Brain microvascular endothelial cell (primary cell): ENCODE measurements around the gene NGF.
A peak's percentile ranks its signal among the peaks of the same experiment; 100 is the strongest.

Experiments used
- DNase-seq: peaks from one replicate; pipeline ENCODE4 v3.0.0-alpha.2; 2020
- H3K27ac ChIP-seq: fragments of 250-450 bp; sonication (Bioruptor Pico); 2 replicates; pipeline ENCODE4 v1.5.1; 2020; ENCODE audit warnings: mild to moderate bottlenecking, moderate library complexity
- H3K27me3 ChIP-seq: fragments of 250-450 bp; sonication (Bioruptor Pico); replicated peaks from 2 replicates; pipeline ENCODE4 v1.5.1; 2020; ENCODE audit warnings: mild to moderate bottlenecking
- H3K36me3 ChIP-seq: fragments of 250-450 bp; sonication (Bioruptor Pico); replicated peaks from 2 replicates; pipeline ENCODE4 v1.5.1; 2020; ENCODE audit warnings: mild to moderate bottlenecking
- H3K4me3 ChIP-seq: 2 replicates; pipeline ENCODE4 v1.5.1; 2011; ENCODE audit warnings: low read depth, mild to moderate bottlenecking, control low read depth, low read length, moderate library complexity
- in situ Hi-C: cut with HindIII; loops from 2 replicates; pipeline ENCODE4 v1.10.0; 2017; ENCODE audit warnings: low sequenced_read_pairs, low pct_ligation_motif_present
- TF ChIP-seq, protein P1 (sequence below): IDR thresholded peaks from 2 replicates; pipeline ENCODE4 v1.5.1; 2011; ENCODE audit warnings: low read depth, mild to moderate bottlenecking, moderate library complexity, low read length, control low read depth, inconsistent platforms; ENCODE audit errors: missing control alignments

The NGF gene

DNA sequence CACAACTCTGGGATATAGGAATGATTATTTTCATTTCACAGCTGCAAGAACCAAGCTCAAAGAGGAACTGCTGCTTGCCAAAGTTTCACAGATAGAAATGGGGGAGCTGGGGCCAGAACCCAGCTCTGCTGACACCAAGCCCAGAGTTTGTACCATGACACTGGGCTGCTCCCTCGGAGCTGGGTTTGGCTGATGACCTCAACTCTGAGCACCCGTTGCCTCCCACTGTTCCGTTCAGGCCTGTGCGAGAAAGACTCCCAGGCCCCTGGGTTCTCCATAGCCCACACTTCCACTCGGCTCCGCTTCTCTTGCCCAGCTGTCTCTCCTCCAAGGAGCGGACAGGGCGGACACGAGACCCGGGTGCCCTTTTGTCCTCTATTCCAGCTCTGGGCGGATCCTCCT is 55.2 kb downstream of the NGF start:
- TF ChIP-seq, protein P1, sequence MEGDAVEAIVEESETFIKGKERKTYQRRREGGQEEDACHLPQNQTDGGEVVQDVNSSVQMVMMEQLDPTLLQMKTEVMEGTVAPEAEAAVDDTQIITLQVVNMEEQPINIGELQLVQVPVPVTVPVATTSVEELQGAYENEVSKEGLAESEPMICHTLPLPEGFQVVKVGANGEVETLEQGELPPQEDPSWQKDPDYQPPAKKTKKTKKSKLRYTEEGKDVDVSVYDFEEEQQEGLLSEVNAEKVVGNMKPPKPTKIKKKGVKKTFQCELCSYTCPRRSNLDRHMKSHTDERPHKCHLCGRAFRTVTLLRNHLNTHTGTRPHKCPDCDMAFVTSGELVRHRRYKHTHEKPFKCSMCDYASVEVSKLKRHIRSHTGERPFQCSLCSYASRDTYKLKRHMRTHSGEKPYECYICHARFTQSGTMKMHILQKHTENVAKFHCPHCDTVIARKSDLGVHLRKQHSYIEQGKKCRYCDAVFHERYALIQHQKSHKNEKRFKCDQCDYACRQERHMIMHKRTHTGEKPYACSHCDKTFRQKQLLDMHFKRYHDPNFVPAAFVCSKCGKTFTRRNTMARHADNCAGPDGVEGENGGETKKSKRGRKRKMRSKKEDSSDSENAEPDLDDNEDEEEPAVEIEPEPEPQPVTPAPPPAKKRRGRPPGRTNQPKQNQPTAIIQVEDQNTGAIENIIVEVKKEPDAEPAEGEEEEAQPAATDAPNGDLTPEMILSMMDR, result no peak
- H3K4me3 ChIP-seq, result no peak overlapping the region
- DNase-seq, result no peak
- no peaks in the 10 kb centered on the region for H3K36me3 ChIP-seq
- in situ Hi-C loops, result no loop called here
- H3K27me3 ChIP-seq, result no peaks in the 10 kb centered on the region
- no peak overlapping the region for H3K27ac ChIP-seq

DNA sequence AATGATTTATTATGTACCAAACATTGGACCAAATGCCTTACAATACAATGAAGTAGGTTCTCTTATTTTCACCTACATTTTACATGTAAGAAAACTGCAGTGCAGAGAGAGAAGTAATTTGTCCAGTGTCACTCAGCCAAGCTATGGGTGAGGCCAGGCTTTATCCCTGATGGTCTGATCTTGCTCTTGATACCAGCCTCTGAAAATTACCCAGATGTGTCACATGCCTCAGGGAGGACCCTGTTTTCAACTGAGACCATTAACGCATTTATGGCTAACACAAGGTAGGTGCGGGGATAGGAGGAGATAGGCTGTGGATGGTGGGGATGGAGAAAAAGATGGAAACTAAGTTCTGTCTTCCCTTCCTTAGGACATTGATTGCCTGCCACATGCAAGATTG is 56.9 kb downstream of the NGF start:
- TF ChIP-seq, protein P1, result no peak
- in situ Hi-C loops, result no loop called here
- DNase-seq, result no peak
- Histone ChIP-seq H3K36me3 (no peaks in the 10 kb centered on the region), H3K4me3 (no peak overlapping the region), H3K27ac (no peak overlapping the region), H3K27me3 (no peaks in the 10 kb centered on the region)

DNA sequence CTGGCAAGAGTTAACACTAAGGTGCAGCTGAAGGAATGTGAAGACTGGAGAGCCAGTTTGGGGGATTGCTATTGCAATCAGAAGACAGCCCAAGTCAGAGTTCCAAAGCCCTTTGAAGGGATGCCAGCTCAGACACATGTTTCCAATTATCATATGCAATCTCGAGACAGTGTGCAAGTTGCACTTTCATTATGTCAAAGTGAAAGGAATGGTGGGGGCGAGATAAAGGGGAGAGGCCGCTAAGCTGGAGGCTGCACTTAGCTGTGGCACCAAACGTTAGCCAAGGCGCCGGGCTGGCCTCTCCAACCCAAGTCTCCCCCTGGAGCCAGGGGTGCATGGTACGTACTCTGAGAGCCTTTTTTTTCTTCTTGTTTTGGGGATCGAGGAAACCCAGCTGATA is 58.0 kb downstream of the NGF start:
- Histone ChIP-seq H3K27ac (no peak overlapping the region), H3K36me3 (no peaks in the 10 kb centered on the region), H3K4me3 (no peak overlapping the region), H3K27me3 (no peaks in the 10 kb centered on the region)
- TF ChIP-seq, protein P1, result no peak
- in situ Hi-C loops, result no loop called here
- no peak for DNase-seq

- H3K36me3 ChIP-seq, result no peaks in the 10 kb centered on the region
- no peaks in the 10 kb centered on the region for H3K27me3 ChIP-seq
- in situ Hi-C loops, result no loop called here
- no peak overlapping the region for H3K4me3 ChIP-seq
- no peak for DNase-seq
- TF ChIP-seq, protein P1, result no peak
- H3K27ac ChIP-seq, result no peak overlapping the region
Measured at GRCh38 chr1:115278211-115278610, 59.8 kb downstream of the NGF start.

GRCh38 chr1:115277276-115277675 is 60.8 kb downstream of the NGF start:
- in situ Hi-C loops, result no loop called here
- no peaks in the 10 kb centered on the region for H3K36me3 ChIP-seq
- no peak overlapping the region for H3K4me3 ChIP-seq
- H3K27ac ChIP-seq, result no peak overlapping the region
- DNase-seq, result no peak
- TF ChIP-seq, protein P1, result no peak
- H3K27me3 ChIP-seq, result no peaks in the 10 kb centered on the region

- Histone ChIP-seq H3K4me3 (no peak overlapping the region), H3K36me3 (no peaks in the 10 kb centered on the region), H3K27ac (no peak overlapping the region), H3K27me3 (no peaks in the 10 kb centered on the region)
- TF ChIP-seq, protein P1, result peak; percentile 72
- in situ Hi-C loops, result no loop called here
- DNase-seq, result no peak
Measured at GRCh38 chr1:115275216-115275615, 62.8 kb downstream of the NGF start.
